Stimulated activated memory B cell treated with anti-CD40 and anti-IgM and Interleukin-4, amounts not matched to agents 10 μg/mL and 1 μg/mL and 100 μg/mL, for 72 hours (primary cell): ENCODE results near the gene SLC16A5.
"Not testable (repeated sequence)": the region's sequence is repeated elsewhere in the genome, so short reads cannot be mapped to it uniquely, and the experiment has no call there.

Experiments
- ATAC-seq: fragments of 150-1000 bp; cut with Tn5 transposase; 2 replicates; pipeline ENCODE4 v1.10.0; 2021
- H3K27ac Mint-ChIP-seq: one replicate; pipeline ENCODE4 v1.8.0; 2022; ENCODE audit warnings: mild to moderate bottlenecking, mixed read lengths
- H3K27me3 Mint-ChIP-seq: one replicate; pipeline ENCODE4 v1.8.0; 2022; ENCODE audit warnings: mixed read lengths
- H3K36me3 Mint-ChIP-seq: one replicate; pipeline ENCODE4 v1.8.0; 2022; ENCODE audit warnings: mixed read lengths
- H3K4me1 Mint-ChIP-seq: one replicate; pipeline ENCODE4 v1.8.0; 2022; ENCODE audit warnings: mixed read lengths
- H3K4me3 Mint-ChIP-seq: one replicate; pipeline ENCODE4 v1.8.0; 2022; ENCODE audit warnings: mild to moderate bottlenecking, moderate library complexity, mixed read lengths
- H3K9me3 Mint-ChIP-seq: one replicate; pipeline ENCODE4 v1.8.0; 2022; ENCODE audit warnings: mixed read lengths

Gene SLC16A5

DNA sequence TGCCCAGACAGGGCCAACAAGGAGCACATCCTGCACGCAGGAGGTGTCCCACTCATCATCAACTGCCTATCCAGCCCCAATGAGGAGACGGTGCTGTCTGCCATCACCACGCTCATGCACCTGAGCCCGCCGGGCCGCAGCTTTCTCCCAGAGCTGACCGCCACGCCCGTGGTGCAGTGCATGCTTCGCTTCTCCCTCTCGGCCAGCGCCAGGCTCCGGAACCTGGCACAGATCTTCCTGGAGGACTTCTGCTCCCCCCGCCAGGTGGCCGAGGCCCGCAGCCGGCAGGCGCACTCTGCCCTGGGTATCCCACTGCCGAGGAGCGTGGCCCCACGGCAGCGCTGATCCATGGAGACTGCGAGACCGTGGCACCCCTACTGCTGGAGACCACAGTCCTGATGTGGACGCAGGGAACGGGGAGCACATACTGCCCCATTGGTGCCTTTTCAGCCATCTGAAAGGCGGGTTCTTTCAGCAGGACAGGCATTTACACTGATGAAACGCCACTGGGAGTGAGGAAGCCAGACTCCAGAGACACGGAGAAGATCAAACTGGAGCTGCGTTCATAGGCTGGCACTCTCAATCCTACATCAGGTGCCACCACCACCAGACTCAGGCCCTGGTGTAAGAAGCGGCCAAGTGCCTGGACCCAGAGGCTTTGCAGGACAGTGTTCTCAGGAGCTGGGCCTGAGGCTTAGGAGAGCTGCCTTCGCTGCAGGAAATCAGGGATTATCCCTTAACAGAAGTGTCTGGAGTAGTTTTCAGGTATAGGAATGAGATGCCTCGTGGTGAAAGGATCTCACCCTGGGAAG, 41.1 kb downstream of the SLC16A5 start:
- H3K4me3 Mint-ChIP-seq, result no peak overlapping the region
- H3K36me3 Mint-ChIP-seq, result peaks cover 17% of the 10 kb centered on the region

DNA sequence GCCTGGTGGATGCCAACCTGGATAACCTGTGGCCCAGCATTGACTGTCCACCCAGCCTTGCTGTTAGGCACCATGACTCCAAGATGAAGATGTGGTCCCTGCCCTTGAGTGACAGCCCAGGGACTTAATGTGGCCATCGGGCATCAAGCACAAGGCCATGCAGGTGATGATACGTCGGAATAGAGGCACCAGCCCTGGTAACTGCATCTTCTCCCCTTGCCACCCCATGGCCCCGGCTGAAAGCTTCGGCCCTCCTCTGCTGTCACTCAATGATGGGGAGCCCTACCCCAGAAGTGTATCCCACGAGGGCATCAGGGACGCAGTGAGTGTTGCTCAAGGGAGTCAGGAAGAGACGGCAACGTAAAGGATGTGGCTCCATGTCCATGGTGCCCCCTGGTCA, 41.8 kb downstream of the SLC16A5 start:
- Mint-ChIP-seq H3K9me3 (no peaks in the 10 kb centered on the region), H3K4me3 (peak overlapping the region; percentile 41), H3K27ac (no peak overlapping the region), H3K36me3 (peaks cover 17% of the 10 kb centered on the region), H3K27me3 (no peaks in the 10 kb centered on the region), H3K4me1 (peaks cover 47% of the 10 kb centered on the region)
- ATAC-seq, result no peak

More for the DNA sequence above, 41.1 kb downstream of the SLC16A5 start:
- Mint-ChIP-seq H3K4me1 (peaks cover 54% of the 10 kb centered on the region), H3K27me3 (no peaks in the 10 kb centered on the region), H3K27ac (no peak overlapping the region), H3K9me3 (no peaks in the 10 kb centered on the region)
- no peak for ATAC-seq

DNA sequence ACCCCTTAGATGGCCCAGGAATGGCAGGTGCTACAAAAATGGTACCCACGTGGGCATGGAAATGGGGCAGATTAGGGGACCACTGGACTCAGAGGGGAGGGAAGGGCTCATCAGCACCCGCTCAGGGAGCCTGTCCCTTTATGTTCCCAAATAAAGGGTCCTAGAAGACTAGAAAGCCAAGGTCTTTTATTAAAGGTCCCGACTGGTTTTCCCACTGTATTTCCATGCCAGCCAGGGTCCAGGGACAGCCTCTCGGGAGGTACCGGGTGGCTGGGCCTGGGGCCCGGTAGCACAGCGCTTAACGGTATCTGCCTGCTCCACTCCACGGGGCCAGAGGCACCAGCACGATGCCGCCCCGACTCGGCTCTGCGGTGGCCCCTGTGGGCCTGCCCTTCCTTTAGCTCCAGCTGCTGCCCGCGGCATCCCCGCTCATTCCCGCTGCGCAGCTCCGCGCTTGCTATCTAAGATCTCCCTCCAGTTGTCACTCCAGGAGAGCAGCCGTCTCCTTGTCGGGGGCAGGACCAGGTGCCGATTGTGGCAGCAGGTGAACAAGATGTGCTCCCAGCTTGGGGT, 42.4 kb downstream of the SLC16A5 start:
- H3K4me1 Mint-ChIP-seq, result peaks cover 41% of the 10 kb centered on the region
- no peaks in the 10 kb centered on the region for H3K9me3 Mint-ChIP-seq
- peak overlapping the region; percentile 87 for H3K27ac Mint-ChIP-seq
- H3K36me3 Mint-ChIP-seq, result peaks cover 17% of the 10 kb centered on the region
- ATAC-seq, result no peak
- H3K4me3 Mint-ChIP-seq, result peak overlapping the region; percentile 92
- no peaks in the 10 kb centered on the region for H3K27me3 Mint-ChIP-seq

DNA sequence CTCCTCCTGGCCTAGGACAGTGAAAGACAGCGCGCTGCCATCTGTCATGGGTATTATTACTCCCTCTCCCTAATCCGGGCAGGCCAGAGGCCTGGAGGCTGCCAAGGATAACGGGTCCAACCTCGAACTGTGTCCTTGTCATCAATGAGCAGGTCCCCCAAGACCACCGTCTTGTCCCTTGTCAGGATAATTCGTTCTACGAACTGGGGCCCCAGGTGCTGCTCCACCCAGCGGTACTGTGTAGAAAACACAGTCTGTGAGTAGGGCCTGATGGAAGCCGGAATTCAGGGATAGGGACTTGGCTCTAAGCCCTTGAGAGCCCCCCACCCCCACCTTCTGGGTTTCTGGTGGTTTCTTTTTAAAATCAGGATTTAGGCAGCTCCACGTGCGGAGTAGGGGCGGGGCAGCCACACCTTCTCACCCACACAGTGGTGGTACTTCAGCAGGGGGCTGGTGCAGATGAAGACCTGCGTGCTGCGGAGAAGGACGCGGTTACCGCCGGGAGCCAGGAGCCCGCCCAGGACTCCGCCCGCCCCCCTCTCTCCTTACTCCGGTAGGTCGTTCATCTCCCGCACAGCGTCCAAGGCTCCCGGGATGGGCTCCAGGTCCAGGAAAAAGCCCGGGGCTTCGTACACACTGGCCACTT, 43.0 kb downstream of the SLC16A5 start:
- Mint-ChIP-seq H3K36me3 (peaks cover 17% of the 10 kb centered on the region), H3K27ac (peak overlapping the region; percentile 87), H3K9me3 (no peaks in the 10 kb centered on the region), H3K27me3 (no peaks in the 10 kb centered on the region), H3K4me1 (peaks cover 36% of the 10 kb centered on the region), H3K4me3 (peak overlapping the region; percentile 92)
- ATAC-seq, result peak; percentile 69

DNA sequence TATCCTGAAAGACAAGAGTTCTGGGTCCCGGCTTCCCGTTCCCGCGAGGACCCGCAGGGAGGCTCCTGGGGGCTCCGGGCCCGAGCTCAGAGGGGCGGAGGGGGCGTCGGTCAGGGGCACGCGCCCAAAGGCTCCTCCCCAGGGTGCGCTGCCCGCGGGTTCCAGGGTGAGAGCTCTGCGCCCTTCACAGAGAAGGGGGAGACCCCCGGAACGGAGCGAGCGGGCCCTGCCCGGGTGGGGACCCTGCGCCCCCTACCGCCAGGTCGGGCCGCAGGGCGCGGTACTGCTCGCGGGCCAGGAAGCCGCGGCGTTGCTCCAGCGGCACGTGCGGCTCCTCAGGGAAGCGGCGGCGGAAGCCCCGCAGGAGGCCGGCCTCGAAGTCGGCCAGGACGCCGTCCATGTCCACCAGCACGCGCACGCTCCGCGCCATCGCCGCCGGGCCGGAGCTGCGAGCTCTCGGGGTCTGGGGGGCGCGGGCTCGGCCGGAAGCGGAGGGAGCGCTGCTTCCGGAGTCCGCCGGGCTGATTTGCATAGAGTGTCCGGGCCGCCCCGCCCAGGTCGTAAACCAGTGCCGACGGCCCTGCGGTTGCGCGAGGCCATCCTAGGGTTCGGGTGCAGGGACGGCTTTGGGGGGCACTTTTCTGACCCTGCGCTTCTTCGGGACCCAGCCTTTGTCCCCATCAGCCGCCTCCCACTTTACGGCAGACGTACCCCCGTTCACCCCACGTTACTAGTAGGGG, 43.7 kb downstream of the SLC16A5 start, which contains the start of gene NT5C:
NT5C (minus strand) TSS at position 465 of the 740 bp plus-strand sequence; CDS start at position 430, 35 bp downstream.
- no peaks in the 10 kb centered on the region for H3K27me3 Mint-ChIP-seq
- H3K4me1 Mint-ChIP-seq, result peaks cover 29% of the 10 kb centered on the region
- no peaks in the 10 kb centered on the region for H3K9me3 Mint-ChIP-seq
- H3K4me3 Mint-ChIP-seq, result peak within 1 kb of the TSS; percentile 92
- H3K27ac Mint-ChIP-seq, result peak within 1 kb of the TSS; percentile 87
- peak; percentile 93 for ATAC-seq
- H3K36me3 Mint-ChIP-seq, result peaks cover 17% of the 10 kb centered on the region

DNA sequence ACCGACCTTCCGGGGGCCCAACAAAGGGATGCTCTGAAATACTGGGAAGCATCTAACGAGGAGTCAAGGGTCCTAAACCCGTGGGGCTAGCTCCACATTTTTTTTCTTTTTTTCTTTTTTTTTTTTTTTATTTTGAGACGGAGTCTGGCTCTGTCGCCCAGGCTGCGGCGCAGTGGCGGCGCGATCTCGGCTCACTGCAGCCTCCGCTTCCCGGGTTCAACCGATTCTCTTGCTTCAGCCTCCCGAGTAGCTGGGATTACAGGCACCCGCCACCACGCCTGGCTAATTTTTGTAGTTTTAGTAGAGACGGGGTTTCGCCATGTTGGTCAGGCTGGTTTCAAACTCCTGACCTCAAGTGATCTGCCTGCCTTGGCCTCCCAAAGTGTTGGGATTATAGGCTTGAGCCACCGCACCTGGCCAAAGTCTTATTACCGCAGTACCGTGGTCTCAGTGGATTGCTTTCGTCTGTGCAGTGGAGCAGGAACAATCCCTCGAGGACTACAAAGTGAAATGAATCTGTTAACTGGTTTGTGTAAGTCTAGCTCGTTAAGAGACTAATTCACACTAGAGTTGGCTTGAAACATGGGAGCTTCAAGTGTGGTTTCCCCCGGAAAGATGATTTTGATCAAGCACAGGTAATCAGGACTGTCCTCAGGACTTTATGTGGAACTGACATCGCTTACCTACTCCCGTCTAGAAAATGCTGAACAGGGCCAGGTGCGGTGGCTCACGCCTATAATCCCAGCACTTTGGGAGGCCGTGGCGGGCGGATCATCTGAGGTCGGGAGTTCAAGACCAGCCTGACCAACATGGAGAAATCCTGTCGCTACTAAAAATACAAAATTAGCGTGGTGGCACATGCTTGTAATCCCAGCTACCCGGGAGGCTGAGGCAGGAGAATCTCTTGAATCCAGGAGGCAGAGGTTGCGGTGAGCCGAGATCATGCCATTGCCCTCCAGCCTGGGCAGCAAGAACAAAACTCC, 44.6 kb downstream of the SLC16A5 start:
- ATAC-seq, H3K9me3 Mint-ChIP-seq, H3K27me3 Mint-ChIP-seq: not testable (repeated sequence)
- Mint-ChIP-seq H3K36me3 (peaks cover 17% of the 10 kb centered on the region), H3K4me1 (peaks cover 29% of the 10 kb centered on the region), H3K4me3 (peak overlapping the region; percentile 92), H3K27ac (peak overlapping the region; percentile 87)

DNA sequence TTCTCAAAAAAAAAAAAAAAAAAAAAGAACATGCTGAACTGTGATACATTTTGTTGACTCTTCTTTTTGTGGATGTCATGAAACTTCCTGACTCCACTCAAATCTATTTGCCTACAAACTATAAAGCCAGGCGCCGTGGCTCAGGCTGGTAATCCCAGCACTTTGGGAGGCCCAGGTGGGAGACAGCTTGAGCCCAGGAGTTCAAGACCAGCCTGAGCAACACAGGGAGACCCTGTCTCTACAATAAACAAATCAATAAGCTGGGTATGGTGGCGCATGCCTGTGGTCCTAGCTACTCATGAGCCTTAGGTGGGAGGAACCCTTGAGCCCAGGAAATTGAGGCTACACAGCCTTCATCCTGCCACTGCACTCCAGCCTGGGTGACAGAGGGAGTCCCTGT, 45.2 kb downstream of the SLC16A5 start:
- Mint-ChIP-seq H3K27me3 (no peaks in the 10 kb centered on the region), H3K9me3 (no peaks in the 10 kb centered on the region), H3K27ac (no peak overlapping the region), H3K4me1 (peaks cover 28% of the 10 kb centered on the region), H3K4me3 (no peak overlapping the region), H3K36me3 (peaks cover 17% of the 10 kb centered on the region)
- ATAC-seq, result no peak

DNA sequence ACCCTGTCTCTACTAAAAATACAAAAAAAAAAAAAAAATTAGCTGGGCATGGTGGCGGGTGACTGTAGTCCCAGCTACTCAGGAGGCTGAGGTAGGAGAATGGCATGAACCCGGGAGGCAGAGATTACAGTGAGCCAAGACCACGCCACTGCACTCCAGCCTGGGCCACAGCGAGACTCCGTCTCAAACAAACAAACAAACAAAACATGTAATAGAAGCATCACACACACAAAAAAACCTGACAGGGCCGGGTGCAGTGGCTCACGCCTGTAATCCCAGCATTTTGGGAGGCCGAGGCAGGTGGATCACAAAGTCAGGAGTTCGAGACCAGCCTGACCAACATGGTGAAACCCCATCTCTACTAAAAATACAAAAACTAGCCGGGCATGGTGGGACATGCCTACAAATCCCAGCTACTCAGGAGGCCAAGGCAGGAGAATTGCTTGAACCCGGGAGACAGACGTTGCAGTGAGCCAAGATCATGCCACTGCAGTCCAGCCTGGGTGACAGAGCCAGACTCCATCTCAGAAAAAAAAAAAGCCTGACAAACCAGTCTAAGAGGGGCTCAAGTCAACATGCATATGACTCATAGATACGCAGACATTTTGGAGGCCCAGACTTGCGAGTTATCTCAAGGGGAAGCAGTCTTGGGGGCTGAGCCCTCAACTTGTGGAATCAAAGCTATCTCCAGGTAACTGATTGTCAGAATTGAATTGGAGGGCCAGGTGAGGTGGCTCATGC, 46.0 kb downstream of the SLC16A5 start:
- H3K27ac Mint-ChIP-seq, H3K9me3 Mint-ChIP-seq, ATAC-seq, H3K27me3 Mint-ChIP-seq, H3K4me3 Mint-ChIP-seq: not testable (repeated sequence)
- peaks cover 21% of the 10 kb centered on the region for H3K4me1 Mint-ChIP-seq
- peaks cover 16% of the 10 kb centered on the region for H3K36me3 Mint-ChIP-seq

DNA sequence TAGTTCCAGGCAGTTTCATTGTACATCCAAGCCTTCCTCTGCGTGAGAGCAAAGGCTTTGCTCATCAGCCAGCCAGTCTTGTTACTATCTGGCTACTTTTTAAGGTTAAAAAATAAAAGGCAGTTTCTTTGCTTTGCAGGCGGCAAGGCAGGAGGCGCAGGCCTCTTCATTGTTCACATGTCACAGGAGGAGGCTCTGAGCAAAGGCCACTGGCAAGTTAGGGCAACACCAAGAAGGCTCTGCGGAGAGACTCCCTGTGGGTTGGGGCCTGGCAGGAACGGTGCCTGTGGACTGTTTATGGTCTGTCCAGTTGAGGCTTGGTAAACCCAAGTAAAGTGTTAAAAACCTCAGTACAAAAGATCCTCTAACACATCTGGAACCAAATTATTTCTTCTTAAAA, 47.7 kb downstream of the SLC16A5 start:
- no peak overlapping the region for H3K4me3 Mint-ChIP-seq
- peaks cover 8% of the 10 kb centered on the region for H3K4me1 Mint-ChIP-seq
- peak overlapping the region; percentile 44 for H3K27ac Mint-ChIP-seq
- H3K27me3 Mint-ChIP-seq, result no peaks in the 10 kb centered on the region
- peaks cover 2% of the 10 kb centered on the region for H3K36me3 Mint-ChIP-seq
- ATAC-seq, result no peak
- H3K9me3 Mint-ChIP-seq, result no peaks in the 10 kb centered on the region

DNA sequence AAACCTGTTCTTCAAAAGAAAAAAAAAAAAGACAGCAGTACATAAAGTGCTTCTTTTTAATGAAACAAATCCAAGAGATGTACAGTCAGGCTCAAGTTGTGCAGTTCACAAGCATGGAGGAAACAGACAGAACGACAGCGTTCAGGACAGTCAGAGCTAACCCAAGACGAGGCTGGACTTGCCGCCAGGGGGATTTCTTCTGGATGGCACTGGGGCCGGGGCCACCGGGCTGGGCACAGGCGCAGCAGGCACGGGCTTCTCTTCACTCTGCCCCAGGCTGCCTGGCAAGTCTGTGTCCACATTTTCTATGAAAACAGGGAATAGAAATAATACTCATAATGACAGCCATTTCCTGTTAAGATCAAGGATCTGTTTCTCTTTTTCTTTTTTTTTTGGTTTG, 48.2 kb downstream of the SLC16A5 start:
- Mint-ChIP-seq H3K36me3 (peaks cover under 1% of the 10 kb centered on the region), H3K27ac (peak overlapping the region; percentile 44), H3K4me3 (no peak overlapping the region), H3K4me1 (peaks cover 8% of the 10 kb centered on the region), H3K9me3 (no peaks in the 10 kb centered on the region), H3K27me3 (no peaks in the 10 kb centered on the region)
- no peak for ATAC-seq

DNA sequence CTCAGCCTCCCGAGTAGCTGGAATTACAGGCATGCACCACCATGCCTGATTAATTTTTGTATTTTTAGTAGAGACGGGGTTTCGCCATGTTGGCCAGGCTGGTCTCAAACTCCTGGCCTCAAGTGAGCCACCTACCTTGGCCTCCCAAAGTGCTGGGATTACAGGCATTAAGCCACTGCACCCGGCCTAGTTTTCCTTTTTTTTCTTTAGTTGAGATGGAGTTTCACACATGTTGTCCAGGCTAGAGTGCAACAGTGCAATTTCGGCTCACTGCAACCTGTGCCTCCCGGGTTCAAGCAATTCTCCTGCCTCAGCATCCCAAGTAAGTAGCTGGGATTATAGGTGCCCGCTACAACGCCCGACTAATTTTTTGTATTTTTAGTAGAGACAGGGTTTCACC, 50.0 kb downstream of the SLC16A5 start:
- not testable (repeated sequence) for H3K4me3 Mint-ChIP-seq, H3K27me3 Mint-ChIP-seq, ATAC-seq, H3K9me3 Mint-ChIP-seq, H3K27ac Mint-ChIP-seq
- H3K36me3 Mint-ChIP-seq, result peaks cover 10% of the 10 kb centered on the region
- H3K4me1 Mint-ChIP-seq, result peaks cover 16% of the 10 kb centered on the region

DNA sequence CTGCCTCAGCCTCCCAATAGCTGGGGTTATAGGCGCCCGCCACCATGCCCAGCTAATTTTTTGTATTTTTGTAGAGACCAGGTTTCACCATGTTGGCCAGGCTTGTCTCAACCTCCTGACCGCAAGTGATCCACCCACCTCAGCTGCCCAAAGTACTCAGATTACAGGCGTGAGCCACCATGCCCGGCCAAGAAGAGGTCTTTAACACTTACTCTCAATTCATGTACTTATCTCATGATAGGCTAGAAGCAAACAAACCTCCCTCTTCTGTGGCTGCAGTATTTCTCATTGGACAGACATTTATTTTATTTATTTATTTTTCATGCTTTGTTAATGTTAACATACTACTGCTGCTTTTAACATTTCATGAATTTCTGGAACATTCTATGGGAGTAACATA, 50.8 kb downstream of the SLC16A5 start:
- Mint-ChIP-seq H3K36me3 (peaks cover 13% of the 10 kb centered on the region), H3K9me3 (no peaks in the 10 kb centered on the region), H3K27me3 (no peaks in the 10 kb centered on the region), H3K4me1 (peaks cover 16% of the 10 kb centered on the region), H3K27ac (no peak overlapping the region), H3K4me3 (no peak overlapping the region)
- no peak for ATAC-seq

DNA sequence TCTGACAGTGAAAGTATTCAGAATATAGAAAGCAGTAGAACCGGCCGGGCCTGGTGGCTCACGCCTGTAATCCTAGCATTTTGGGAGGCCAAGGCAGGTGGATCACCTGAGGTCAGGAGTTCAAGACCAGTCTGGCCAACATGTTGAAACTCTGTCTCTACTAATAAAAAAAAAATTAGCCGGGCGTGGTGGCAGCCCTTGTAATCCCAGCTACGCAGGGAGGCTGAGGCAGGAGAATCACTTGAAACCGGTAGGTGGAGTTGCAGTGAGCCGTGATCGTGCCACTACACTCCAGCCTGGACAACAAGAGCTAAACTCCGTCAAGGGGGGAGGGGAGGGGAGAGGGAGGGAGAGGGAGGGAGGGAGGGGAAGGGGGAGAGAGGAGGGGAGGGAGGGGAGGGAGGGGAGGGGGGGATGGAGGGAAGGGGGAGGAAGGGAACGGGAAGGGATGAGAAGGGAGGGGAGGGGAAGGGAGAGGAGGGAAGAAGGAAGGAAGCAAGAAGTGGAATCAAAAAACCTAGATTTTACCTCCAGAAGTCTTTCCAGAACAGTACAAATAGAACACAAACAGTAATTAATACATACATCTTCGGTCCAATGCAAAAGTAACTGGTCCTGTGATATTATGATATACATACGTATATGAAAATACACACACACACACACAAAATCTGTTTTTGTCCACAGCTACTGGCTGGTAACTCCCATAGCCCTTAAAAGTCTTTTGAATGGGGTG, 54.6 kb downstream of the SLC16A5 start:
- H3K27me3 Mint-ChIP-seq, result no peaks in the 10 kb centered on the region
- no peaks in the 10 kb centered on the region for H3K9me3 Mint-ChIP-seq
- H3K4me3 Mint-ChIP-seq, result no peak overlapping the region
- ATAC-seq, result no peak
- H3K4me1 Mint-ChIP-seq, result peaks cover 23% of the 10 kb centered on the region
- H3K36me3 Mint-ChIP-seq, result peaks cover 44% of the 10 kb centered on the region
- no peak overlapping the region for H3K27ac Mint-ChIP-seq
